Measurements from ENCODE around the gene GIMAP7. TPM values are rescaled to one million over a fixed set of nuclear protein-coding genes. Genes with fewer than 3 reads are reported as not detected.
"Not testable (repeated sequence)": the region's sequence is repeated elsewhere in the genome, so short reads cannot be mapped to it uniquely, and the experiment has no call there.

GIMAP7 gene
- not detected for polyA plus RNA-seq (2013, experiment 1 of 2; ENCODE audit: insufficient read length)
- not detected for polyA plus RNA-seq (2013, experiment 2 of 2; ENCODE audit: insufficient read length)

DNA sequence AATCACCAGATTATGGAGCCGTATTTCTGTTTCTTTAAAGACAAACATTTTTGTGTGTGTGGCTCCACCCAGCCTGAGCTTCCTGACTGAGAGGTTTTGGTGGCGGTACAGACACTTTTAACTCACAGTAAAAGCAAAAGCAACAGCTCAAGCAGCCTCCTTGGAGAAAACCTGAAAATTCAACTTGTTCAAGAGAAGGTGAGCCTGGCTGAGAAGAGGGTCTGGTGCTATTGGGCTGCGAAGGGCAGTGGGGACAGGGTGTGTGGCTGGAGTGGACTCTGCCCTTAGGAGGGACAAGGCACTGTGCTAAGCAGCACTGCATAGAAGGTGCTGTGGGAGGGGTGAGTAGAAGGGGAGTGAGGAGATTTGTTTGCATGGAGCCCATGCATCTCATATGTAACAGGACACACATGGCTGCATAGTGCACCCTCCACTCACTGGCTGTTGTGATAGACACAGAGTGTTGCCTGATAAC is at the start of gene GIMAP7:
TSS of gene GIMAP7 (plus strand) at position 125 of the 475 bp plus-strand sequence. CDS start 5,103 bp downstream, outside the sequence.
- no peak for DNase-seq

DNA sequence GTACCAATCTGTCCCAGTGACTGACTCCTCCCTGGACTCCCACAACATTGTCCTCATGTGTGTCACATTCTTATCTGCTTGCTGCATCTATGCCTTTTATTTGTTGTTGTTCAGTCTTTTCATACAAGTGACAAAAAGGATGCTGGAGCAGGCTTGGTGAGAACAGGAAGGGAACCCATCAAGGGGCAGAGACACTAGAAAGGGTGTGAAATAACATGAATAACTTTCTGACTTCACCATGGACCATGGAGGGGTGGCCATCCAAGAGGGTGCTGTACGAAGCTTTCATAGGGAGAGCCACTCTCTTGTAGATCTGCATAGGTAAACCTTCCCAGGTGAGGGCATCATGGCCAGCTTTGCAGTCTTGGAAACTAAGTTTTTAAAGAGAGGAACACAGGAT is 49.7 kb upstream of the GIMAP7 start:
- no peak for DNase-seq

DNA sequence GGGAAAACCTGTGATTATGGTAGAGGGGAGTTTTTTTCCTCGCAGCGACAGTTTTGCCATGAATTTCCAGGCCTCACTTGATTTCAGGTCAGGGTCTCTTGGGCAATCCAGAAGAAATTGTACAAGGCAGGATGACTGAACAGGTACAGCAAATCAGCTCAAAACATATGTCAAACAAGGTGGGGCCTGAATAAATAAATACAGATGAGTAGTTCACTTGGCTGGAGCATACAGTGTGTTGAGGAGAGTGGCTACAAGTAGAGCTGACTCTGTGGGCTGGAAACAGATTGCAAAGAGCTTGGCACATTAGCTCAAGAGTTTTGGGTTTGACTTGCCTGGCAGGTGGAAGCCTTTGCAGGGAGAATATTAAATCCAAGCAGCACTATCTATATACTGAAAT is 49.3 kb upstream of the GIMAP7 start:
- DNase-seq, result no peak

DNA sequence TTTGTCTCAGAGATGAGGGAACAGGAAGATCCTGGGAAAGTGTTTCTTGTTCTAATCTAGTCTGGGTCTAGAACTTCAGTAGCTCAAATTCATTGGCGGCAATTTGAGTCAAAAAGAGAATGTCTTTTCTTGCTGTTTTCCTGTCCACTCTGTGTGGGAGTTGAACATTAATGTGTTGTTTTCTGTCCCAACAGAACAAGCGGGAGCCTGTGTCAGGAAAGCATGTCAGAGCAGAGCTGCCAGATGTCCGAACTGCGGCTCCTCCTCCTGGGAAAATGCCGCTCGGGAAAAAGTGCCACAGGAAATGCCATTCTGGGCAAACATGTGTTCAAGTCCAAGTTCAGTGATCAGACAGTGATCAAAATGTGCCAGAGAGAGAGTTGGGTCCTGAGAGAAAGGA is 48.2 kb upstream of the GIMAP7 start:
- no peak for DNase-seq

DNA sequence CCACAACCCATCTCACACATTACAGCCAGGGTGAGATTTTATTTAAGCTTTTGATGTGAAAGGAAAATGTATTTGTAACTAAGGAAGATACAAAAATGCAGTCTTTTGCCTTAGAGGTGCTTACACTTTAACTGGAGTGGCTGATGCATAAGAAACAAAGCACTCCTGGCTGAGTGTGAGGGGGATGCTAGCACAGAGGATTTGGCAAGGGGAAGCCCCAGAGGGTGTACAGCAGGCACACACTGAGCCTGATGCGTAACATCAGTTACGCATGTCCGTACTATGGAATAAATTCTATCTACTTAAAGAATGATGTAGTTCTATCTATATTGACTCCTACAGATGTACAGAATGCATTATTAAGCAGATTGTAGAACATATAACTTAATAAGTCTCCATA is 46.4 kb upstream of the GIMAP7 start:
- DNase-seq, result no peak

DNA sequence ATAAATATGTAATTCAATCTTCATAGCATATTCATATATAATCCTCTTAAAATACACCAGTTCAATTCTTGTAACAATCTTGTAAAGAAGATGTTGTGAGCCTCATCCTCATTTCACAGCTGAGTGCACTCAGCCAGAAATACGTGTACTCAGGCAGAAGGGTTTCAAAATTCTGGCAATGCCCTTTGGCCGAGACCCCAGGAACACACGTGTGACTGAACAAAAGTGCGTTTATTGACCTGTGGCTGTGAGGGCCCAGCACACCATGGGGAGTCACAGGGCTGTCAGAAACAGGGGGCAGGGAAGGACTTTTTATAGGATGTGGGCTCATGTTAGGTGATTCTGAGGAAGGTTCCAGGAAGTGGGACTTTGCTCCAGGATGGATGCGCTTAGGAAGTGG is 42.8 kb upstream of the GIMAP7 start:
- DNase-seq, result no peak

DNA sequence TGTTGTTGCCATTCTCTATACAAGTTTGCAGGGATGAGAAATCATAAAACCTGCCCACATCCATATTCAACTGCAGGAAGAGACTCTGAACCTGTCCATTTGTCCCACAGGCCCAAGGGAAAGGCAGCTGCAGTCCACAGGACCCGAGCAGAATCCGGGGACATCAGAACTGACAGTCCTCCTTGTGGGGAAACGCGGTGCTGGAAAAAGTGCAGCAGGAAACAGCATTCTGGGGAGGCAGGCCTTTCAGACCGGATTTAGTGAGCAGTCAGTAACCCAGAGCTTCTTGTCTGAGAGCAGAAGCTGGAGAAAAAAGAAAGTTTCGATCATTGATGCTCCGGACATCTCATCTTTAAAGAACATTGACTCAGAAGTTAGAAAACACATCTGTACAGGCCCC is 40.8 kb upstream of the GIMAP7 start:
- DNase-seq, result no peak

DNA sequence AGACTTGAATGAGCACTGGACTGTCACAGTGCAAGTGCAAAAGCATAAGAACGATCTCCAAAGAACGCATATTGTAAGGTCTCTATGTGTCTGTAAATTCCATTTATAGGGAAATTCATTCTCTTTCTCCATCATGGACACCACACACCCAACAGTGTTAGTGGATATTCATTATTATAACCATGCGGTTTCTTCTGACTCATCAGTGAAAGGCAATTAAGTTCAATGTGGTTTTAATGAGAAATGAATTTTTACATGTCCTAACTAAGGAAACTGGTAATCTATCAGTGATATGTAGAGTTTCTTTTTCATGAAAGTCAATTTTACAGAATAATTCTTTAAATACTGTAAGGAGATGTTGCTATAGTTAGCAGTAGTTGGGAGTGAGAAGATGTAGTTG is 38.4 kb upstream of the GIMAP7 start:
- DNase-seq, result no peak

DNA sequence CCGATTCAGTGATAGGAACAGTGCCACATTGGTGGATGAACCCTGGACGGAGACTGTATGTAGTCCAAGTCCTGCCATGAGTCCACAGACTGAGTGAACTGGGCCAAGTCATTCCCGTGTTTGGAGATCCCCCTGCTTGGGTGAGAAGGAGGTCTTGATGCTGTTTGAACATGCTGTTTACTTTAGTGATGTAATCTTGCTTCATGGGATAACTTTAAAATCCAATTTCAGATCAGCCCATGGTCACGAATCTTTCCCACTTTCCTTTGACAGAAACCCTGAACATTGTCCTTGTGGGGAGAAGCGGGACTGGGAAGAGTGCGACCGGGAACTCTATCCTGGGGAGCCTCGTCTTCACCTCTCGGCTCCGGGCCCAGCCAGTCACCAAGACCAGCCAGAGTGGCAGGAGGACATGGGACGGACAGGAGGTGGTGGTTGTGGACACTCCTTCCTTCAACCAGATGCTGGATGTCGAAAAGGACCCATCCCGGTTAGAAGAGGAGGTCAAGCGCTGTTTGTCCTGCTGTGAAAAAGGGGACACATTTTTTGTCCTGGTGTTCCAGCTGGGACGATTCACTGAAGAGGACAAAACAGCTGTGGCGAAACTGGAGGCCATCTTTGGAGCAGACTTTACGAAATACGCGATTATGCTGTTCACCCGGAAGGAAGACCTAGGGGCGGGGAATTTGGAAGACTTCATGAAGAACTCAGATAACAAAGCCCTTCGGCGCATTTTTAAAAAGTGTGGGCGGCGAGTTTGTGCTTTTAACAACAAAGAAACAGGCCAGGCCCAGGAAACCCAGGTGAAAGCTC is 37.6 kb upstream of the GIMAP7 start:
- DNase-seq, result no peak

DNA sequence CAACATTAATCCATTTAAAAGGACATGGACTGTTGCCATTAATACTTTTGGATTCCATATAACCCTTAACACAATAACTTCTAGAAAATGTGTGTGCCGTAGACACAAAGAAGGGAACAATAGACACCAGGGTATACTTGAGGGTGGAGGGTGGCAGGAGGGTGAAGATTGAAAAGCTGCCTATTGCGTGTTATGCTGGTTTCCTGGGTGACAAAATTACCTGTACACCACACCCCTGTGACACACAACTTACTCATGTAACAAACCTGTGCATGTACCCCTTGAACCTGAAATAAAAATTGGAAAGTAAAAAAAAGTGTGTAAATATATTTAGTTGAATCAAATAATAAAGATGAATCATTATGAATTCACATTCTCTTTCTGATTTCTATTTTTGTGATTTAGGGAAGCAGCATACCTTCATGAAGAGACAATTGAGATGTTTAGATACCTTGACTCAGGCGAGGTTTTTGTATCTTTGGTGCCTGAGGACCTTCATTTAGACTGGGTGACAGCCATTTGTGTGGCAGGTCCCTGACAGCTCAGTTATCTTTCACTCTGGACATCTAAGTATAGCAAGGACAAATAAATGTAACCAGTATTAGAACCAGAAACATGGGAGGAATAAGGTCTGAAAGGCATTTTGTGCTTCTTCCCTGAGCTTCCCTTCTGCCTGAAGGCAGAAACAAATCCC is 35.5 kb upstream of the GIMAP7 start:
- no peak for DNase-seq

DNA sequence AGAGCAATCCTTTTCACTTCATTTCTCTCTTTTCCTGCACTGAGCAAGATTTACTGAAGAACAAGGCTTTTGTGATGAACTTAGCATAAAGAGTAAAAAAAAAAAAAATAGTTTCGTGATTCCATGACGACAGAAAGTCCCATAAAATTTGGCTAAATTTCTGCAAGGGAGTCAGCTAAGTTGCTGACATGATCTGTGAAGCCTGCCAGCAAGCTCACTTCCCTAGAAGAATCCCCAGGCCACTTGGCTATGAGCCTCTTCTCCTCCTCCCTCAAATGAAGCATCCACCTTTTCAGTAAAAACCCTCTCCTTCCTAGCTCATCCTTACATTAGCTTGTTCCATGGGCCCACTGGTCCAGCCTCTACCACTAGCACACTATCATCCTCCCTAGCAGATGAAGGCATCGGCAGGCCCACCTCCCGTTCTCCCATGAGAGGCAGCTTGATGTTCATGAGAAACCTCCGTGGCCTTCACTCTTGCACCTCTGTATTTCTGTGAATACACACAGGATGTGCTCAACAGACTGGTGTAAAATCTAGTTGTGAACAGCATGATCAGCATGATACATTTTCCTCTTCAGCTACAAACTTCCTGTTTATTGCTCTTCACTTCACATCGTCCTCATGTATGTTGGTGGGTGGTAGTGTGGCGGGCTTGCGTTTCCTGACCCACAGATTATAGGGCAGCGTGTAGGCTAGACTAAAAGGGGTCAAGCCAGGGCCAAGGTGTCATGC is 33.3 kb upstream of the GIMAP7 start:
- DNase-seq, result no peak

DNA sequence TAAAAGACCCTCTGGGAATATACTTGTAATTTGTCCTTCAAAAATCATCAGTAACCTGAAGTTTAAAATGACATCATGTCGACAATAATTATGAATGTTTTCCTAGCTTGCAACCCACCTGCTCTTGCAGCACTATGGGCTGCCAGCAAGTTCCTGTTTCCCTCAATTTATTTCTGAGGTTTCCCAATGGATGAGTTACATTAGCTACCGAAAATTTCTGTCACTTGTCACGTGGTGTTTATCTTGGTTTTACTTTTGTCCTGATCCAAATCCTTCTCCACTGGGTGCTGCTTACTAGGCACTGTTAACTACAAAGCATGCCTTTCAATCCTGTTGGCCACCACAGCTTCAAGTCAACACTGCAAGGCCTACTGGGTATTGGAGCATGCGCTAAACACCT is 32.8 kb upstream of the GIMAP7 start:
- DNase-seq, result no peak

DNA sequence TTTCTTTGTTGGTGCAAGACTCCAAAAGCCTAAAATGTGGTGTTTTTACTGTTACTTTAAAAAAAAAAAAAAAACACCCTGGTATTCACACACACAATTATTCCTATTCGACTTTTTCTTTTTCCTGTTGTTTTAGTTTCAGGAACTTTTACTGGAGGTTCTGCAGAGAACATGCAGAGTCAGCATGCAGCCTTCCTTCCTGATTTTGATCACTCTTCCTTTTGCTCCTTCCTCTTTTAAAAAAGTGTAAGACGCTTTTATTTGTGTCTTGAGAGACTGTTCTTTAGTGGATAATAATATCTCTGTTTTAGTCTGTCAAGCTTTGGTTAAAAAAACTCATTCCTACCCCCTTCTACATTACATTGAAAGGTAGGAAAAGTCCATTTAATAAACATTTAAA is 31.2 kb upstream of the GIMAP7 start:
- not testable (repeated sequence) for DNase-seq

DNA sequence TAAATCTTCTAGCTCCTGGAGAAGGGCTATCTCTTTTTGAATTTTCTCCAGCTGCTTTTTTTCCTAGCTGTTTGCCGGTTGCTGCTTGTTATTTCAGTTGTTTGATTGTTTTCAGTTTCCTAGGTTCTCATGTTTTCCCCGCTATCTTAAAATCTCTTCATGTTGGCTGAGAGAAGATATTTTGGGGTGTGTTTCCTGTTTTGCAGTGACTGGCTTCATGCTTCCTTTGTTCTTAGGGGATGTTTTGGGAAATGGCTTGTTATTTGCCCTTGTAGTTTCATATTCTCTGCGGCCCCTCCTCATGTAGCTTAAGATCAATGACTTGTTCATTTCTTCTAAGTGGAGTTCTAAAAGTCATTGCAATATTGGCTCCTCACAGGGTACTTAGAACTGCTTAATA is 30.6 kb upstream of the GIMAP7 start:
- DNase-seq, result not testable (repeated sequence)

DNA sequence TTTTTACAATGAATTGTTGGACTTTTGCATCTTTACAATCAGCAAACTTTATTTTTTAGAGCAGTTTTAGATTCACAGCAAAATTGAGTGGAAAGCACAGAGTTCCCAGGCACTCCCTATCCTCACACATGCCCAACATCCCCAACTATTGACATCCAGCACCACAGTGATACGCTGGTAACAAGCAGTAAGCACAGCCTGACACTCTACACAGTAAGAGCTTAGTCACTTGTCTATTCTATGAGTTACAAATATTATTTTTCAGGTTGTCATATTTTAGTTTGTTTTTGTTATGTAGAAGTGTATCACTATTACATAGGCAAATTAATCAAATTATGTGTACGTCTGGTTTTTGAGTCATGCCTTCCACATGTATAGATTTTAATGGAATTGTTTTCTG is 27.0 kb upstream of the GIMAP7 start:
- no peak for DNase-seq

DNA sequence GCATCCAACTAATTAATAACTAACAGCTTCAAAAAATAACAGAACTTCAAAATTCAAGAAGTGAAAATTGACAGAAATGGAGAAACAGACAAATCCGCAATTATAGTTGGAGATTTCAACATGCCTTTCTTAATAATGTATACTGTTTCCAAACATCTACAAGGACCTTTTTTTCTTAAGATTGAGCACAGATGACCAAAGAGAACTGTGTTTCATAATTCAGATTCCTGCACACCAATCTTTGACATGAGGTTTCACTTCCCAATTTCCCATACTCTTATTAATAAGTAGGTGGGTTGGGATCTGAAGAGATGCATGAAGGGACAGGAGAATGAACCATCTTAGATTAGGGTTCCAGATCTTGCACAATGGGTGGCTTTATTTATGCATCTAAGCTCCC is 24.9 kb upstream of the GIMAP7 start:
- DNase-seq, result no peak

DNA sequence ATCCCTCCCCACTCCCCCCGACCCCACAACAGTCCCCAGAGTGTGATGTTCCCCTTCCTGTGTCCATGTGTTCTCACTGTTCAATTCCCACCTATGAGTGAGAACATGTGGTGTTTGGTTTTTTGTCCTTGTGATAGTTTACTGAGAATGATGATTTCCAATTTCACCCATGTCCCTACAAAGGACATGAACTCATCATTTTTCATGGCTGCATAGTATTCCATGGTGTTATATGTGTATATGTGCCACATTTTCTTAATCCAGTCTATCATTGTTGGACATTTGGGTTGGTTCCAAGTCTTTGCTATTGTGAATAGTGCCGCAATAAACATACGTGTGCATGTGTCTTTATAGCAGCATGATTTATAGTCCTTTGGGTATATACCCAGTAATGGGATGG is 21.2 kb upstream of the GIMAP7 start:
- not testable (repeated sequence) for DNase-seq

DNA sequence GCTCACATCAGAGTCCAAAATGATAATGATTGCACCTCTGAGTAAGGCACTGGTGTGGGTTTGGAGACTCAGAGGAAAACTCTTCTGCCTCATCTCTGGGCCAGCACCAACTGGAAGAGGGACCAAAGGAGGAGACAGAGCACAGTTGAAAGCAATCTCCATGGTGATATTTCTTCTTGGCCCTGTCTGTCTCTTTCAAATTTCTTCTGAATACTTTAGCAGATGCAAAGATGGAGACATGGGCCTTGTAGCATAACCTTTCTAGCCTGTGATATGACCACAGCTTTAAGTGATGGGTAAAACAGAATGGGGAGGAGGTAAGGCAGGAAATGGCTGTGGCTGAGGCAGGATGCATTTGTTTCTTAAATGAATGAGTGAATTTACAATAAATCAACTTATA is 12.2 kb upstream of the GIMAP7 start:
- no peak for DNase-seq

DNA sequence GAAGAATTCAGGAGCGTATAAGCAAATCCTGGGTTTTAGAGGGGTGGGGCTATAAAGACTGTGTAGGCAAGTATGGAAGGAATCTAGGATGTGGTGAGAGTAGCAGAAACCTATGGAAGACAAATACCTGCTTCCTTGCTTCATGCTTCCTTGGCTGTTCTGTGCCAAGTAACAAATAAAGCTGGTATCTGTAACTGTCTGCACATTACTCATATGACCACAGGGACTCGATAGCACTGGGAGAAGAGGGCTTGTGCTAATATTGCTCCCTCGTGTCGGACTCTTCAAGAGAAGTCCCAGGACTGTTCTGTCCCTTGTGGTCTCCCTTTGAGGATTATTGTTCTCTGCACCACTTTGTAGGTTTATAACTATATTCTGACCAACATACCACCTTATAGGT is 11.5 kb upstream of the GIMAP7 start:
- no peak for DNase-seq

DNA sequence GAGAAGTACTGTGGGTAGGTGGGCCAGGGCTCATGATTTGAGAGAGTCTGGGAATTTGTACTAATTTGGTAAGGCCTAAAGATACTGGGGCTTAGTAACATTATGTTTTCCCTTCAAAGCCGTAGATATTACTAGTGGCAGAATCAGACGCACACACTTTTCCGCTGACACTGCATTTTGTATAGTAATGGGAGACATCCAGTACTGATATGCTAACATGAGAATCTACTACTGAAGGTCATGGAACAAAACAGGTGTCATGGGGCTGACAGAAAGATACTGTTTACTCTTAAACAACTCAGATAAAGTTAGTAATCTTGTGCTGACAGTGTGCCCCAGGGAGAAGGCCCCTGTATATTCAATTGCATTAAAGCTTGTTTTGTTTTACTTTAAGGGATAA is 11.1 kb upstream of the GIMAP7 start:
- DNase-seq, result no peak

DNA sequence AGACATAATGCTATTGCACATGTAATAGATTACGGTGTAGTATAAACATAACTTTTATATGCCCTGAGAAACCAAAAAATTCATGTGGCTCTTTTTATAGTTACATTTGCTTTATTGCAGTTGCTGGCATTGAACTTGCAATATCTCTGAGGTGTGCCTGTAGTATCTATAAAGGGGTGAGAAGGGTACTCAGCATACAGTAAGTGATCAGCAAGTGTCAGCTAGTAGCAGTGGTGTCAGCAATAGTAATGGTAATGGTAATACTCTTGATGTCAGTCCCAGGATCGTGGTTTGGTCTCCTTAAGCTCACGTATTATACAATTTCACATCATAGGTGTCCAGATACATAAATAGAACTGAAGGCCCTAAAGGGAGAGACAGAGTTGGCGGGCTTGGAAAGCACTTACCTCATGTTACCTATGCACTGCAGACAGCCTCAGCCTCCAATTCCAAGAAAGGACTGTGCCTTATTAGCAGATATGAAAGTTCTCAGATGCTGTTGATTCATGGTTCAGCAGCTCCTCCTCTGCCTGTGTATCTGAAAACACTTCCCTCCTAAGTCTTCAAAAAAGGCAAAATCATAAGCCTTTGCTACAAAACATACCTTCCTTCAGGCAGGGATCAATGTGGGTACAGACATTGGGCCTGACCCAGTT is 6.6 kb upstream of the GIMAP7 start:
- DNase-seq, result no peak

DNA sequence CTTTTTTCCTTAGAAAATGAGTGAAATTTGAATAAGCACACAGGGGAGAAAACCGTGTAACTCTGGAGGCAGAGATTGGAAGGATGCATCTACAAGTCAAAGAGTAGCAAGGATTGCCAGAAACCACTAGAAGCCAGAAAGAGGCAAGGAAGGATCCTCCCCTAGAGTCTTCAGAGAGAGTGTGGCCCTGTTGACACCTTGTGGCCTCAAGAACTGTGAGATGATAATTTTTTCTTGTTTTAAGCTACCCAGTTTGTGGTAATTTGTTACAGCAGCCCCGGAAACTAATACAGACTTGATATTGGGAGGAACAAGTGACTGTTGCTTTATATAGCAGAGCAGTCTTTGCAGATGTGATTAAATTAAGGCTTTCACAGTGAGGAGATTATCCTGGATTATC is 3.6 kb upstream of the GIMAP7 start:
- DNase-seq, result no peak

DNA sequence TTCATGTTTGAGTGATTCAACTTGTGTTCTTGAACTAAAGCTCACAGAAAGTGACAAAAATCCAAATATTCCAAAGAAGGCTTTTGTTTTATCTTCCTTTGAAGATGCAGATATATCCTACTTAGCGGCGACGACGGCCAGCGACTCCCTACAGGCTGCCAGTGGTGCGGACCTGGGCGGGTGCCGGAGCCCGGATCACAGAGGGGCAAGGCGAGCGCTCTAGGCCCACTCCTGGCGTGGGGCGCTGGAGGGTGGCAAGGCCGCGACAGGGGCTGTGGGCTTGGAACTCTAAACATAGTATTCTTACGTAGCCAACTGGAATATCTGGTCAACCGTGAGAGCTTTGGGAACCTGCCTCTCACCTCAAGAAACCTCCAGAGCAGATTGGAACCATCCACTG is 914 bp upstream of the GIMAP7 start:
- DNase-seq, result no peak

Measured in fibroblast of skin of abdomen (primary cell).